OCI-LY7 (cell line): ENCODE results near the gene NAALADL2. TPM values are rescaled to one million over a fixed set of nuclear protein-coding genes. Genes with fewer than 3 reads are reported as not detected.

Experiments used
- BruUV-seq: library from RNA; stranded (reverse); fragments of 400-500 nt; replicated peaks from 2 replicates; lab custom pipeline; 2021; lab: Mats Ljungman, UMichigan
- CTCF ChIA-PET: fragments of 300-600 bp; sonication (Branson Sonifier 250); formaldehyde crosslinking; loops from one replicate; lab custom pipeline; 2022; ENCODE audit warnings: antibody characterized with exemption; ENCODE audit not compliant: unreplicated experiment; lab: Charles Lee
- POLR2A ChIA-PET: fragments of 300-600 bp; sonication (Branson Sonifier 250); formaldehyde crosslinking; loops from one replicate; lab custom pipeline; 2022; ENCODE audit warnings: antibody characterized with exemption; lab: Charles Lee
- DNase-seq: peaks from one replicate; pipeline ENCODE4 v3.0.0-alpha.2; 2015; ENCODE audit warnings: low spot score
- H2AFZ ChIP-seq: fragments of 200-600 bp; sonication (generic), shearing (Covaris generic); 2 replicates; pipeline ENCODE4 v1.6.1; 2014; ENCODE audit warnings: mild to moderate bottlenecking, antibody characterized with exemption, low read length, moderate library complexity
- H3K27ac ChIP-seq: fragments of 200-600 bp; sonication (generic); 2 replicates; pipeline ENCODE4 v1.5.1; 2014; ENCODE audit warnings: mixed run types, low read depth, mild to moderate bottlenecking, moderate library complexity, low read length, inconsistent platforms; ENCODE audit not compliant: poor library complexity, severe bottlenecking
- H3K36me3 ChIP-seq: fragments of 200-600 bp; sonication (generic); 2 replicates; pipeline ENCODE4 v1.6.1; 2014; ENCODE audit warnings: mild to moderate bottlenecking, antibody characterized with exemption, low read length, moderate library complexity, mixed read lengths; ENCODE audit not compliant: insufficient read depth
- H3K4me1 ChIP-seq: fragments of 200-600 bp; sonication (generic); 2 replicates; pipeline ENCODE4 v1.5.1; 2014; ENCODE audit warnings: mild to moderate bottlenecking, low read length; ENCODE audit not compliant: insufficient read depth, poor library complexity, severe bottlenecking
- H3K4me2 ChIP-seq: fragments of 200-600 bp; sonication (generic); 2 replicates; pipeline ENCODE4 v1.6.1; 2014; ENCODE audit warnings: mild to moderate bottlenecking, low read length
- H3K4me3 ChIP-seq: fragments of 200-600 bp; sonication (generic); 2 replicates; pipeline ENCODE4 v1.5.1; 2014; ENCODE audit warnings: mild to moderate bottlenecking, low read depth, low read length; ENCODE audit not compliant: poor library complexity, severe bottlenecking
- H3K79me2 ChIP-seq: fragments of 200-600 bp; sonication (generic); 2 replicates; pipeline ENCODE4 v1.6.1; 2016; ENCODE audit warnings: low read depth, mild to moderate bottlenecking, low read length, moderate library complexity, mixed read lengths; ENCODE audit not compliant: insufficient read depth
- H3K9me2 ChIP-seq: fragments of 200-600 bp; sonication (generic); 2 replicates; pipeline ENCODE4 v1.6.1; 2016; ENCODE audit warnings: mild to moderate bottlenecking, low read length, mixed read lengths; ENCODE audit not compliant: insufficient read depth
- H3K9me3 ChIP-seq: fragments of 200-600 bp; sonication (generic); 2 replicates; pipeline ENCODE4 v1.6.1; 2014; ENCODE audit warnings: mild to moderate bottlenecking, mixed run types, low read length, mixed read lengths
- H4K20me1 ChIP-seq: fragments of 200-600 bp; sonication (generic); 2 replicates; pipeline ENCODE4 v1.6.1; 2014; ENCODE audit warnings: mild to moderate bottlenecking, antibody characterized with exemption, low read length, moderate library complexity, mixed read lengths; ENCODE audit not compliant: insufficient read depth
- CTCF ChIP-seq: fragments of 200-600 bp; sonication (generic); conservative IDR thresholded peaks from 2 replicates; pipeline ENCODE4 v1.5.1; 2014; ENCODE audit warnings: mild to moderate bottlenecking, antibody characterized with exemption, low read length, moderate library complexity, mixed read lengths
- EZH2phosphoT487 ChIP-seq: fragments of 200-600 bp; sonication (generic); IDR thresholded peaks from 2 replicates; pipeline ENCODE4 v1.6.1; 2018; ENCODE audit warnings: low read depth, borderline replicate concordance, mild to moderate bottlenecking, mixed run types, antibody characterized with exemption, low read length, moderate library complexity, mixed read lengths
- intact Hi-C: fragments of 100-400 bp; cut with micrococcal nuclease; formaldehyde crosslinking; loops from one replicate; pipeline ENCODE4 v1.10.0; 2022; ENCODE audit not compliant: unreplicated experiment
- total RNA-seq, 2 experiments: library from RNA; depleted of rRNA in 1 of 2; stranded (reverse); fragments of >200 nt in 1 of 2; shearing (Covaris generic) in 1 of 2; gene quantifications; 2 replicates each; pipeline ENCODE4 v1.2.3, GENCODE V29; 2014 to 2022

NAALADL2 gene
- total RNA-seq, 2 experiments from 2014 or later = 0.25 to 0.70 TPM

GRCh38 chr3:174931473-174932353 lies 72.6 kb downstream of the NAALADL2 start:
- DNase-seq = no peak
- CTCF ChIA-PET = no interaction called here
- Histone ChIP-seq H2AFZ (no peak overlapping the region), H3K79me2 (no peaks in the 10 kb centered on the region), H3K4me3 (no peak overlapping the region), H3K36me3 (no peaks in the 10 kb centered on the region), H4K20me1 (no peaks in the 10 kb centered on the region), H3K9me3 (no peaks in the 10 kb centered on the region), H3K9me2 (no peaks in the 10 kb centered on the region), H3K27ac (no peak overlapping the region), H3K4me2 (no peak overlapping the region), H3K4me1 (no peaks in the 10 kb centered on the region)
- BruUV-seq = no TSS peak
- no peak for TF ChIP-seq EZH2phosphoT487
- no peak for TF ChIP-seq CTCF
- intact Hi-C loops = no loop called here
- POLR2A ChIA-PET = interaction anchor here (0.9 to 1.0 kb wide), 2 partner anchors 12 to 17 kb away, joined by 3 to 5 read pairs; no protein-coding TSS in a partner anchor

GRCh38 chr3:174936590-174936989 lies 77.5 kb downstream of the NAALADL2 start:
- TF ChIP-seq EZH2phosphoT487 (no peak), CTCF (no peak)
- BruUV-seq = no TSS peak
- no peaks in the 10 kb centered on the region for H3K36me3 ChIP-seq
- no peak overlapping the region for H3K27ac ChIP-seq
- H3K4me1 ChIP-seq = no peaks in the 10 kb centered on the region
- no peaks in the 10 kb centered on the region for H3K9me2 ChIP-seq
- H3K9me3 ChIP-seq = no peaks in the 10 kb centered on the region
- ChIA-PET CTCF (no interaction called here), POLR2A (no interaction called here)
- H4K20me1 ChIP-seq = no peaks in the 10 kb centered on the region
- H3K4me3 ChIP-seq = no peak overlapping the region
- intact Hi-C loops = no loop called here
- no peak overlapping the region for H3K4me2 ChIP-seq
- H2AFZ ChIP-seq = no peak overlapping the region
- H3K79me2 ChIP-seq = no peaks in the 10 kb centered on the region
- DNase-seq = no peak

GRCh38 chr3:174937478-174937877 lies 78.3 kb downstream of the NAALADL2 start:
- TF ChIP-seq EZH2phosphoT487 = no peak
- no peak for TF ChIP-seq CTCF
- Histone ChIP-seq H3K9me2 (no peaks in the 10 kb centered on the region), H3K27ac (no peak overlapping the region), H2AFZ (no peak overlapping the region), H3K79me2 (no peaks in the 10 kb centered on the region), H3K36me3 (no peaks in the 10 kb centered on the region), H3K4me1 (no peaks in the 10 kb centered on the region), H4K20me1 (no peaks in the 10 kb centered on the region), H3K9me3 (no peaks in the 10 kb centered on the region), H3K4me3 (no peak overlapping the region), H3K4me2 (no peak overlapping the region)
- intact Hi-C loops = no loop called here
- ChIA-PET POLR2A (interaction anchor here (0.6 kb wide), 1 partner anchor 238 kb away, joined by 5 read pairs; no protein-coding TSS in a partner anchor), CTCF (no interaction called here)
- BruUV-seq = no TSS peak
- no peak for DNase-seq
